T-helper 1 cell treated with Interleukin-12 subunit alpha and Interleukin-12 subunit beta and Interleukin-4 antibody, amounts not matched to agents 30 ng/mL and 1 ng/mL, for 36 hours (primary cell): ENCODE results near the gene GPR158. TPM values are rescaled to one million over a fixed set of nuclear protein-coding genes. Genes with fewer than 3 reads are reported as not detected.

Experiments
- total RNA-seq: library from RNA; stranded (reverse); gene quantifications from 2 replicates; pipeline ENCODE4 v1.2.3, GENCODE V29; 2022

Gene GPR158
- total RNA-seq, 1 donor from 2014 or later, result not detected

Other genes with a start within 250 kb of the GPR158 start
- gene PRTFDC1, start 222.4 kb upstream of the GPR158 start, total RNA-seq, result 0.27 and 1.0 TPM in 2 replicates
- gene ENKUR, start 158.8 kb upstream of the GPR158 start, total RNA-seq, result 0.12 and 0.20 TPM in 2 replicates
- 1.3 and 1.9 TPM in 2 replicates for gene THNSL1, start 158.4 kb upstream of the GPR158 start, total RNA-seq